BE2C (cell line): ENCODE results near the gene JPH2.

Experiments
- DNase-seq: peaks from one replicate; pipeline ENCODE4 v3.0.0-alpha.2; 2020
- H3K27me3 ChIP-seq: fragments of 250-450 bp; sonication (Bioruptor Pico); 2 replicates; pipeline ENCODE4 v1.5.1; 2020; ENCODE audit warnings: mild to moderate bottlenecking
- H3K36me3 ChIP-seq: fragments of 250-450 bp; sonication (Bioruptor Pico); 2 replicates; pipeline ENCODE4 v1.5.1; 2020; ENCODE audit warnings: mild to moderate bottlenecking
- H3K4me1 ChIP-seq: fragments of 250-450 bp; sonication (Bioruptor Pico); 2 replicates; pipeline ENCODE4 v1.5.1; 2020
- H3K4me3 ChIP-seq: 2 replicates; pipeline ENCODE4 v1.5.1; 2011; ENCODE audit warnings: low read depth, low read length
- H3K9me3 ChIP-seq: fragments of 250-450 bp; sonication (Bioruptor Pico); 2 replicates; pipeline ENCODE4 v1.5.1; 2020
- CTCF ChIP-seq: IDR thresholded peaks from 2 replicates; pipeline ENCODE4 v1.5.1; 2012; ENCODE audit warnings: mild to moderate bottlenecking, low read depth, low read length

JPH2 gene

GRCh38 chr20:44073011-44073674 lies 113.8 kb downstream of the JPH2 start:
- H3K4me1 ChIP-seq: peaks cover 19% of the 10 kb centered on the region
- H3K9me3 ChIP-seq: no peaks in the 10 kb centered on the region
- TF ChIP-seq CTCF: no peak
- no peaks in the 10 kb centered on the region for H3K36me3 ChIP-seq
- H3K27me3 ChIP-seq: no peaks in the 10 kb centered on the region
- no peak overlapping the region for H3K4me3 ChIP-seq
- DNase-seq: no peak

- H3K36me3 ChIP-seq: no peaks in the 10 kb centered on the region
- no peaks in the 10 kb centered on the region for H3K27me3 ChIP-seq
- no peak for TF ChIP-seq CTCF
- H3K4me3 ChIP-seq: no peak overlapping the region
- peaks cover 19% of the 10 kb centered on the region for H3K4me1 ChIP-seq
- no peak for DNase-seq
- no peaks in the 10 kb centered on the region for H3K9me3 ChIP-seq
Measured at GRCh38 chr20:44072384-44072783, 114.6 kb downstream of the JPH2 start.

- peaks cover 19% of the 10 kb centered on the region for H3K4me1 ChIP-seq
- DNase-seq: no peak
- H3K27me3 ChIP-seq: no peaks in the 10 kb centered on the region
- no peak for TF ChIP-seq CTCF
- no peak overlapping the region for H3K4me3 ChIP-seq
- no peaks in the 10 kb centered on the region for H3K36me3 ChIP-seq
- H3K9me3 ChIP-seq: no peaks in the 10 kb centered on the region
Measured at GRCh38 chr20:44071526-44072111, 115.4 kb downstream of the JPH2 start.

GRCh38 chr20:44071057-44071456 lies 115.9 kb downstream of the JPH2 start:
- Histone ChIP-seq H3K9me3 (no peaks in the 10 kb centered on the region), H3K36me3 (no peaks in the 10 kb centered on the region), H3K27me3 (no peaks in the 10 kb centered on the region), H3K4me1 (peaks cover 19% of the 10 kb centered on the region), H3K4me3 (no peak overlapping the region)
- TF ChIP-seq CTCF: no peak
- no peak for DNase-seq

GRCh38 chr20:44070139-44070900 lies 116.7 kb downstream of the JPH2 start:
- peaks cover 19% of the 10 kb centered on the region for H3K4me1 ChIP-seq
- no peaks in the 10 kb centered on the region for H3K27me3 ChIP-seq
- TF ChIP-seq CTCF: no peak
- no peak for DNase-seq
- no peaks in the 10 kb centered on the region for H3K36me3 ChIP-seq
- no peaks in the 10 kb centered on the region for H3K9me3 ChIP-seq
- H3K4me3 ChIP-seq: no peak overlapping the region
